Fibroblast of lung (primary cell): ENCODE data around the gene COMMD3.

Source experiments
- CTCF ChIP-seq, 2 donors: IDR thresholded peaks in 1 of 2; conservative IDR thresholded peaks in 1 of 2; 1 replicate in 1 of 2; 2 replicates in 1 of 2; pipeline ENCODE4 v1.5.1; 2011 to 2012; ENCODE audit warnings: low read length in 2 of 2, control low read depth in 1 of 2, inconsistent platforms in 1 of 2, low read depth in 1 of 2, mild to moderate bottlenecking in 1 of 2
- EZH2 ChIP-seq: IDR thresholded peaks from 2 replicates; pipeline ENCODE4 v1.5.1; 2012; ENCODE audit warnings: low read length, control low read depth, mild to moderate bottlenecking; ENCODE audit errors: missing control alignments

GRCh38 chr10:22278441-22278782, 37.8 kb upstream of the COMMD3 start:
- TF ChIP-seq CTCF (conservative IDR thresholded peaks at IDR 0.05 in 1 of 2, IDR thresholded peaks at IDR 0.05 in 1 of 2; ENCODE audit: low read depth in 1 of 2, low read length in 2 of 2), result no peak
- no peak for TF ChIP-seq EZH2
